ENCODE measurements around the gene CD82.

GRCh38 chr11:44565953-44566949 is 788 bp downstream of the CD82 start:
- TF ChIP-seq CTCF (IDR thresholded peaks at IDR 0.05) (no peak), POLR2A (IDR thresholded peaks at IDR 0.05) (no peak)
